Measurements from ENCODE around the gene PTPA.

Gene PTPA

DNA sequence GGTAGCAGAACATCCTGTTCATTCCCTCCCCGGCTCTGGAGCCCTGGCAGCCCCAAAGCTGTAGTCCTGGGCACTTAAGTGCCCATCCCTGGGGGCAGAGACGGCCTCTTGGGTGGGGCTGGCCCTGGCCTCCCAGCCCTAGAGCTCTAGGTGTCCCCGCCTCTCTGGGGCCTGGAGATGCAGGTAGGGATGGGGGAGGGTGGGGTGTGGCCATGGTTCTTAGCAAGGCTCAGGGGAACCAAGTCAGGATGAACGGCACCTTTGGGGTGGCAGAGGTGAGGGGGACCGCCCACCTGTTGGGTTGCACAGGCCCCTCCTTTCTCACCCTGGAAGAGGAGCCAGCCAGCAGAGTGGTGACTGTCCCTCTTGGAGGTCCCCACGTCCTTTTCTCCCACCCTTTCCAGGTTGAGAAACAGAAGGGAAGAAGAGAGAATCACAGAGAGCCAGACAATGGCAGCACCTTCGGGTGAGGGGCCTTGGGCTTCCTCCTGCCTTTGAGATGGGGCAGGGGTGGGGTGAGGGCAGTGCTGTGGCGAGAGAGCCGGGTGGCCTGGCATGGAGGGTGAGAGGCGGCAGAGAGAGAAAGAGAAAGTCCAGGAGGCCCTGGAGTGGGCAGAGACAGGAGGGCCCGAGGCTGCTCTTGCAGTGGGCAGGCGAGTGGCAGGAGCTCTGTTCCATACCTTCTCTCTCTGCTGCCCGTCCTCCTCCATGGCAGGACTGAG, 3.0 kb upstream of the PTPA start:
- no peak overlapping the region for H3K4me3 ChIP-seq (ENCODE audit: low read length)
- no peaks in the 10 kb centered on the region for H3K9me3 ChIP-seq (ENCODE audit: insufficient read depth, low read length)
- no peaks in the 10 kb centered on the region for H3K36me3 ChIP-seq (replicated peaks; ENCODE audit: low read depth, low read length)
- H3K27ac ChIP-seq (ENCODE audit: low read length), result no peak overlapping the region
- H3K9ac ChIP-seq (ENCODE audit: low read length), result no peak overlapping the region
- H4K20me1 ChIP-seq (ENCODE audit: insufficient read depth, low read length), result no peaks in the 10 kb centered on the region
- H3K79me2 ChIP-seq (ENCODE audit: low read length), result peaks cover 17% of the 10 kb centered on the region
- peaks cover 6% of the 10 kb centered on the region for H3K27me3 ChIP-seq (ENCODE audit: low read depth, low read length)
- H3K4me2 ChIP-seq (ENCODE audit: low read length), result no peak overlapping the region
- no peak overlapping the region for H2AFZ ChIP-seq (ENCODE audit: low read depth, low read length)
- TF ChIP-seq, protein P1, sequence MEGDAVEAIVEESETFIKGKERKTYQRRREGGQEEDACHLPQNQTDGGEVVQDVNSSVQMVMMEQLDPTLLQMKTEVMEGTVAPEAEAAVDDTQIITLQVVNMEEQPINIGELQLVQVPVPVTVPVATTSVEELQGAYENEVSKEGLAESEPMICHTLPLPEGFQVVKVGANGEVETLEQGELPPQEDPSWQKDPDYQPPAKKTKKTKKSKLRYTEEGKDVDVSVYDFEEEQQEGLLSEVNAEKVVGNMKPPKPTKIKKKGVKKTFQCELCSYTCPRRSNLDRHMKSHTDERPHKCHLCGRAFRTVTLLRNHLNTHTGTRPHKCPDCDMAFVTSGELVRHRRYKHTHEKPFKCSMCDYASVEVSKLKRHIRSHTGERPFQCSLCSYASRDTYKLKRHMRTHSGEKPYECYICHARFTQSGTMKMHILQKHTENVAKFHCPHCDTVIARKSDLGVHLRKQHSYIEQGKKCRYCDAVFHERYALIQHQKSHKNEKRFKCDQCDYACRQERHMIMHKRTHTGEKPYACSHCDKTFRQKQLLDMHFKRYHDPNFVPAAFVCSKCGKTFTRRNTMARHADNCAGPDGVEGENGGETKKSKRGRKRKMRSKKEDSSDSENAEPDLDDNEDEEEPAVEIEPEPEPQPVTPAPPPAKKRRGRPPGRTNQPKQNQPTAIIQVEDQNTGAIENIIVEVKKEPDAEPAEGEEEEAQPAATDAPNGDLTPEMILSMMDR (IDR thresholded peaks at IDR 0.05; ENCODE audit: low read depth, low read length), result no peak
- TF ChIP-seq EZH2phosphoT487 (IDR thresholded peaks at IDR 0.05; ENCODE audit: low read depth), result no peak
- H3K4me1 ChIP-seq (ENCODE audit: low read length), result peaks cover 6% of the 10 kb centered on the region

DNA sequence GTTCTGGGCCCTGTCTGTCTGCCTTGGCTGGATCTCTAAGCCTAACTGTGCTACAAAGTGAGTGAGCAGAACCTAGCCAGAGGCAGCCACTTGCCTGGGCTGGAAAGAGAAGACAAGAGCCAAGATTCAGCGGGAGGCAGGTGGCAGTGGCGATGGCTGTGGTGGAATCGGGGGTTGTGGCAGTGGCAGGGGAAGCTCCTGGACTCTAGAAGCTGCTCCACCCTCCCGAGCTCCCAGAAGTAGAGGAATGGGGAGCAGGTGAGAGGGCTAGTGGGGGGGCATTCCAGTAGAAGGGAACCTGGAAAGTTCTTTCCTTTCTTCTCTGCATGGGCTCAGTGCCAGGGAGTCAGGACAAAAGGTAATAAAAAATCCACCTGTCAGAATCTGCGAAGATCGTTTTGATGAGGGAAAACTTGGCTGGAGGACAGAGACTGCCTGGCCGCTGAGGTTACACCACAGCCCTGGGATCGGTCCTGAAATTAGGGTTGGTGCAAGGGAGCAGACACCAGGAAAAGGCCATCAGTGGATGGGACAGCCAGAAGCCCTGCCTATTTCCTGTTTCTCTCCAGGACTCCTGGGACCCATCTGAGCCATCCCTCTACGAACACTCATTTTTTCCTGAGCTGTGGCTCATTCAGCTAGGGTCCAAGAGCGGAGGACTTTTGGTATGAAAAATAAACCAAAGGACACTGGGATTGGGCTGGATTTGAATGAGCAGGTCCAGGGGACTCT, 2.2 kb upstream of the PTPA start:
- H4K20me1 ChIP-seq (ENCODE audit: insufficient read depth, low read length), result 0 out of 2 replicates have a peak, but pooled peaks cover 3% of the 10 kb centered on the region
- H3K79me2 ChIP-seq (ENCODE audit: low read length), result peaks cover 24% of the 10 kb centered on the region
- H2AFZ ChIP-seq (ENCODE audit: low read depth, low read length), result no peak overlapping the region
- no peak overlapping the region for H3K9ac ChIP-seq (ENCODE audit: low read length)
- H3K9me3 ChIP-seq (ENCODE audit: insufficient read depth, low read length), result no peaks in the 10 kb centered on the region
- H3K4me1 ChIP-seq (ENCODE audit: low read length), result peaks cover 13% of the 10 kb centered on the region
- H3K27ac ChIP-seq (ENCODE audit: low read length), result no peak overlapping the region
- H3K4me3 ChIP-seq (ENCODE audit: low read length), result no peak overlapping the region
- TF ChIP-seq EZH2phosphoT487 (IDR thresholded peaks at IDR 0.05; ENCODE audit: low read depth), result no peak
- TF ChIP-seq, protein P1 (IDR thresholded peaks at IDR 0.05; ENCODE audit: low read depth, low read length), result no peak
- H3K27me3 ChIP-seq (ENCODE audit: low read depth, low read length), result peaks cover 6% of the 10 kb centered on the region
- H3K4me2 ChIP-seq (ENCODE audit: low read length), result no peak overlapping the region
- no peaks in the 10 kb centered on the region for H3K36me3 ChIP-seq (replicated peaks; ENCODE audit: low read depth, low read length)

DNA sequence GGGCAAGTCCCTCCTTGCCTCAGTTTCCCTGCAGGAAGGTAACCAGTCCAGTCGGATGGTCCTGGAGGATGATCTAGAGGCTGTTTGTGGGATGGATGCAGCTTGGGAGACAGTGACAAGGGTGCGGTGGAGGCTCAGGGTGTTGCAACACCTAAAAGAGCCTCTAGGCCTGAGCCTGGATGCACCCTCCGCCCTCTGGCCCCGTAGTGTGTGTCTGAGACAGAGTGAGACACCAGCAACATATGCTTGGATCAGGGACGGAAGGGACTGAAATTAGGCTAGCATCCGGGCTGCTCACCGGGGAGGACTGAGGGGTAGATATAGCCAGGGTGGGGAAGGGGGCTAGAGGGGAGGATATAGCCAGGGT, 1.7 kb upstream of the PTPA start:
- Histone ChIP-seq H3K4me1 (ENCODE audit: low read length) (peaks cover 18% of the 10 kb centered on the region), H3K4me3 (ENCODE audit: low read length) (no peak overlapping the region), H3K36me3 (replicated peaks; ENCODE audit: low read depth, low read length) (no peaks in the 10 kb centered on the region), H3K9ac (ENCODE audit: low read length) (no peak overlapping the region), H4K20me1 (ENCODE audit: insufficient read depth, low read length) (peaks cover 8% of the 10 kb centered on the region; the same call in 1 of the 2 replicates), H2AFZ (ENCODE audit: low read depth, low read length) (no peak overlapping the region), H3K27ac (ENCODE audit: low read length) (no peak overlapping the region), H3K9me3 (ENCODE audit: insufficient read depth, low read length) (no peaks in the 10 kb centered on the region), H3K4me2 (ENCODE audit: low read length) (no peak overlapping the region), H3K27me3 (ENCODE audit: low read depth, low read length) (peaks cover 6% of the 10 kb centered on the region), H3K79me2 (ENCODE audit: low read length) (peaks cover 30% of the 10 kb centered on the region)
- TF ChIP-seq, protein P1 (IDR thresholded peaks at IDR 0.05; ENCODE audit: low read depth, low read length), result no peak
- no peak for TF ChIP-seq EZH2phosphoT487 (IDR thresholded peaks at IDR 0.05; ENCODE audit: low read depth)

DNA sequence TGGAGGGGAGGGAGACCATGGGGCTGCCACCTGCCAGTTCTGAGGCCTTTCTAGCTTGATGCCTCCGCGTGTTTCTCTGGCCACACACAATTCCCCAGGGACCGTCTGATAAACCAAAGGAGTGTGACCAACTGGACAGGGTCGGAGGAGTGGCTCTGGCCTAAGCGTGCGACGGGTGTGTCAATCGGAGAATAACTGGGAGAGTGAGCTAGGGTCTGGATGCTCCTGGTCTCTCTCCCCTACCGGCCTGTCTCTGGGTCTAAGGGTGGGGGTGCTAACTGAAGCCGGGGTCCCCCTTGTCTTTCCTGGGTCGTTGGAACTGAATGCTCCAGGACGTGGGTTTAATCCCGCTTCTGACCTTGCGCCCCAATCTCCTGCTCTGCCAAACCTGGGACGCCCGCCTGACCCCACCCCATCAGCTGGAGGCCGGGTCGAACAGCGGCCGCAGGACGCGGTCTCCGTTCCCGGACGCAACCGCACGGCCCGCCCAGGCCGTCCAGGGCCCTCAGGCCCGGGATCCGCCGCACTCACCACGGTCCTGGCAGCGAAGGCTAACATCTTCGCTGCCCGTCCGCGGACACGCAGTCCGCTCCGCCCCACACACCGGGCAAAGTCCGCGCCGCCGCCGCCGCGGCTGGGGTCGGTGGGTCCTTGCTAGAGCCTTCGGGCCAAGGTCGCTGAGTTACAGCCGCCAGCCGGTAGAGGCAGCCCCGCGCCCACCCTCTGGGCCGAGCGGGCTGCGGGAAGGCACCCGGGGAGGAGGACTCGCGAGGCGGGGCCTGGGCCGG, 1.1 kb upstream of the PTPA start:
- Histone ChIP-seq H3K9ac (ENCODE audit: low read length) (no peak overlapping the region), H4K20me1 (ENCODE audit: insufficient read depth, low read length) (peaks cover 14% of the 10 kb centered on the region; the same call in 1 of the 2 replicates), H3K27me3 (ENCODE audit: low read depth, low read length) (peaks cover 6% of the 10 kb centered on the region), H3K4me2 (ENCODE audit: low read length) (peak overlapping the region; percentile 100; the same call in 1 of the 2 replicates), H3K4me3 (ENCODE audit: low read length) (peak overlapping the region; percentile 92), H2AFZ (ENCODE audit: low read depth, low read length) (no peak overlapping the region), H3K36me3 (replicated peaks; ENCODE audit: low read depth, low read length) (no peaks in the 10 kb centered on the region), H3K27ac (ENCODE audit: low read length) (no peak overlapping the region), H3K79me2 (ENCODE audit: low read length) (peaks cover 36% of the 10 kb centered on the region), H3K9me3 (ENCODE audit: insufficient read depth, low read length) (no peaks in the 10 kb centered on the region), H3K4me1 (ENCODE audit: low read length) (peaks cover 20% of the 10 kb centered on the region)
- TF ChIP-seq EZH2phosphoT487 (IDR thresholded peaks at IDR 0.05; ENCODE audit: low read depth), result no peak
- TF ChIP-seq, protein P1 (IDR thresholded peaks at IDR 0.05; ENCODE audit: low read depth, low read length), result no peak
